SH-SY5Y (cell line): ENCODE data around the gene CHN1.

Experiments
- GATA2 ChIP-seq: IDR thresholded peaks from 2 replicates; pipeline ENCODE4 v1.6.1; 2011; ENCODE audit warnings: mild to moderate bottlenecking, low read depth, low read length
- GATA3 ChIP-seq: IDR thresholded peaks from 2 replicates; pipeline ENCODE4 v1.6.1; 2011; ENCODE audit warnings: low read depth, mild to moderate bottlenecking, low read length, moderate library complexity

DNA sequence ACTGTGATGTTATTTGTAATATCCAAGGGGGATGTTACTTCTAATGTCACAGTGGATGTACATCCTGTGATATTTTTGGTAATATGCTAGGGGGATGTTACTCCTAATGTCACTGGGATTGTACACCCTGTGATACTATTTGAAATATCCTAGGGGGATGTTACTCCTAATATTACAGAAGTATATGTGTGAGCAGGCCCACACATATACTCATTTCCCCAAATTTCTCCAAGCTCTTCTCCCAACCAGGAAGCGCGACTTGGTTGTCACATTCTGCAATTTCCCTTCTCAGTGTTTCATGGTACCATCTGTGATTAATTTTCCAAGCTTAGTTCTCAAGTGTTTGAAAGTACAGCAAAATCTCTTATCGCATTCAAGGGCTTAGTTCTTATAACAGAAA, 29.5 kb upstream of the CHN1 start:
- TF ChIP-seq GATA3 (no peak), GATA2 (no peak)
